ENCODE data around the gene LRP10.

The LRP10 gene

GRCh38 chr14:22919601-22919921 lies 48.0 kb downstream of the LRP10 start:
- no peak for DNase-seq (ENCODE audit: low read depth)

GRCh38 chr14:22920697-22921096 lies 49.2 kb downstream of the LRP10 start:
- DNase-seq (ENCODE audit: low read depth): no peak

- DNase-seq (ENCODE audit: low read depth): no peak
Observed at GRCh38 chr14:22922294-22922693, 50.8 kb downstream of the LRP10 start.

GRCh38 chr14:22923746-22924145 lies 52.2 kb downstream of the LRP10 start:
- no peak for DNase-seq (ENCODE audit: low read depth)

- DNase-seq (ENCODE audit: low read depth): no peak
Observed at GRCh38 chr14:22925513-22925912, 54.0 kb downstream of the LRP10 start.

- DNase-seq (ENCODE audit: low read depth): no peak
Observed at GRCh38 chr14:22926316-22926715, 54.8 kb downstream of the LRP10 start.

GRCh38 chr14:22928237-22929103 lies 56.9 kb downstream of the LRP10 start:
- DNase-seq (ENCODE audit: low read depth): no peak

- peak; percentile 95 for DNase-seq (ENCODE audit: low read depth)
Observed at GRCh38 chr14:22929104-22929960, 57.8 kb downstream of the LRP10 start, which contains the start of gene PRMT5. Gene PRMT5 (minus strand): TSS chr14:22929376. CDS start chr14:22929361, 15 bp downstream.

GRCh38 chr14:22929961-22930364 lies 58.4 kb downstream of the LRP10 start:
- no peak for DNase-seq (ENCODE audit: low read depth)

Measured in stimulated activated CD8-positive, alpha-beta memory T cell treated with anti-CD3 and anti-CD28 coated beads, Interleukin-12 subunit alpha, Interleukin-12 subunit beta, amount 100 ng/mL, for 1 hour (primary cell).